Measurements from ENCODE around the gene PPM1B. TPM values are rescaled to one million over a fixed set of nuclear protein-coding genes. Genes with fewer than 3 reads are reported as not detected.
A peak's percentile ranks its signal among the peaks of the same experiment; 100 is the strongest.
"Not testable (repeated sequence)": the region's sequence is repeated elsewhere in the genome, so short reads cannot be mapped to it uniquely, and the experiment has no call there.

Gene PPM1B
- total RNA-seq, 1 experiment from 2014 or later = 41.2 TPM

DNA sequence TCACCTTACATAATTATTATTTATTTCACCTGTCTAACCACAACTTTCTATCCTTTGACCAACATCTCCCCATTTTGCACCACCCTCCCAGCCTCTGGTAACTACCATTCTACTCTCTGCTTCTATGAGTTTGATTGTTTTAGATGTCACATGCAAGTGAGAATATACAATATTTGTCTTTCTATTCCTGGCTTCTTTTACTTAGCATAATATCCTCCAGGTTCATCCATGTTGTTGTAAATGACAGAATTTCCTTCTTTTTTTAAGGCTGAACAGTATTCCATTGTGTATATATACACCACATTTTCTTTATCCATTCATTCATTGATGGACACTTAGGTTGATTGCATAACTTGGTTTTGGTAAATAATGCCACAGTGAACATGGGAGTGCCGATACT, 24.0 kb downstream of the PPM1B start:
- Histone ChIP-seq H3K36me3 (peaks cover 5% of the 10 kb centered on the region; the same call in 1 of the 2 replicates), H3K27ac (no peak overlapping the region), H3K4me1 (replicated peaks) (no peaks in the 10 kb centered on the region), H3K4me3 (no peak overlapping the region), H3K27me3 (replicated peaks) (no peaks in the 10 kb centered on the region), H3K9me3 (replicated peaks) (no peaks in the 10 kb centered on the region)
- DNase-seq (ENCODE audit: low read depth in 1 of 2, low spot score in 2 of 2) = no peak

DNA sequence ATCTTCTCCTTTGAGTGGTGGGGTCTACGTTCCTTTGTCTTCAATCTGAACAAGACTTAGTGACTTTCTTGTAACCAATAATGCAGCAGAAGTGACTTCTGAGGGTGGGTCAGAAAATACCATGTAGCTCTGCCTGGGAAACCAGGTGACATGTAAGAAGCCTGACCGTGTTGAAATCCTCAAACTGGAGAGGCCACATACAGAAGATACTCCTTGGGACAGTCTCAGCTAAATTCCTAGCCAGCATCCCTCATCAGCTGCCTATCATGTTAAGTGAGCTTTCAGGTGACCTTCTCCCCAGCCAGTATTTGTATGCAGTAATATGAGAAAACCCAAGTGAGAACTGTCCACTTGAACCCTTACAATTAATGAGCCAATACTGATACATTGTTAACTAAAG, 27.0 kb downstream of the PPM1B start:
- Histone ChIP-seq H3K4me3 (no peak overlapping the region), H3K4me1 (replicated peaks) (no peaks in the 10 kb centered on the region), H3K36me3 (peaks cover 5% of the 10 kb centered on the region; the same call in 1 of the 2 replicates), H3K27ac (no peak overlapping the region), H3K27me3 (replicated peaks) (no peaks in the 10 kb centered on the region), H3K9me3 (replicated peaks) (no peaks in the 10 kb centered on the region)
- no peak for DNase-seq (ENCODE audit: low read depth in 1 of 2, low spot score in 2 of 2)

DNA sequence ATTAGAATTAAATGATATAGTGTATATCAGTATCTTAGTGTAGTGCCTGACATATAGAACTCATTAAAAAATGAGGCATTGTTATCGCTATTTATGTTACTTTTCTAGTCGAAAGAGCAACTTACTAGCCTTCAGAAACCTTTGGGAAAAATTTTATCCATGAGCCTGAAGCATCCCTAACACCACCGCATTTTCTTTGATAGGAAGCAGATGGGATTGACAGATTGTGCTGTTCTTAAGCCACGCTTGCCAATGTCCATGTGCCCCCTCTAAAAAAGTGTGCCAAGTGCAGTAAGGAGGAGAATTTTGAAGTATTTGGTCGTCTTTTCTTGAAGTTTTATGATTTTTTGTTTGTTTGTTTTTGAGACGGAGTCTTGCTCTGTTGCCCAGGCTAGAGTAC, 29.1 kb downstream of the PPM1B start:
- Histone ChIP-seq H3K27me3 (replicated peaks) (no peaks in the 10 kb centered on the region), H3K4me1 (replicated peaks) (0 out of 2 replicates have a peak, but pooled peaks cover 6% of the 10 kb centered on the region), H3K4me3 (no peak overlapping the region), H3K36me3 (peaks cover 11% of the 10 kb centered on the region), H3K27ac (no peak overlapping the region), H3K9me3 (replicated peaks) (no peaks in the 10 kb centered on the region)
- no peak for DNase-seq (ENCODE audit: low read depth in 1 of 2, low spot score in 2 of 2)

DNA sequence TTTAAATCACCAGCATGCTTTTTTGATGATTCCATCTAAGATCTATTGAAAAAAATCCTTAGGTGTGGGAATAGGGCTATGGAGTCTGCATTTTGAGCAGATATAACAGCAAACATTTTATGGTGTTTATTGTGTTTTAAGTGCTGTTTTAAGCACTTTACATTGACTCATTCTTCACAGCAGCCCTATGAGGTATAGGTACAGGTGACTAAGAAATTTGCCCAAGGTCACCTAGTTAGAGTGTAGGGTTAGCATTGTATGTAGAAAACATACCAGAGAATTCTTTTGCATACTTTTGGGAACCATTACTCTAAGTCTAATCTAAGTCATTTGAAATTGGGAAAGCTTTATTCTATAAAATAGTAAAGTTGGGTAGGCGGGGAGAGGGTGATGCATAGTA, 31.3 kb downstream of the PPM1B start:
- DNase-seq (ENCODE audit: low read depth in 1 of 2, low spot score in 2 of 2) = no peak
- Histone ChIP-seq H3K4me3 (no peak overlapping the region), H3K27me3 (replicated peaks) (no peaks in the 10 kb centered on the region), H3K9me3 (replicated peaks) (no peaks in the 10 kb centered on the region; the same call in 1 of the 2 replicates), H3K27ac (no peak overlapping the region), H3K36me3 (peaks cover 19% of the 10 kb centered on the region), H3K4me1 (replicated peaks) (0 out of 2 replicates have a peak, but pooled peaks cover 6% of the 10 kb centered on the region)

DNA sequence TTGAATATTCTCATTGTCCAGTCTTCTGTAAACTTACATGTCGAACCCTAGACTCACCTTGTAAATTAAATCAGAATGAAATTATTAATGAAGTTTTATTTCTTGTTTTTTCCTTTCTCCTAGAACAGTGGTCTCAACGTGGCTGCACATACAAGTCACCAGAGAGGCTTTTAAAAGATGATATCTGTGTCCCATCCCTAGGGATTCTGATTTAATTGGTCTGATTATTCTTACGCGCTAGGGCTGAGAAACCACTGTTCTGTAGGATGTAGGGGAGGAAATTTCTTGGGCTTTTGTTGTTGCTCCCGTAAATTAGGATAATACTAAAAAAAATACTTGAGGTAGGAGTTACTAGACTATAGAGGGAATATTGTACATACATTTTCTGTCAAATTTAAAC, 32.1 kb downstream of the PPM1B start:
- Histone ChIP-seq H3K27ac (no peak overlapping the region), H3K27me3 (replicated peaks) (no peaks in the 10 kb centered on the region), H3K36me3 (peaks cover 19% of the 10 kb centered on the region), H3K4me1 (replicated peaks) (0 out of 2 replicates have a peak, but pooled peaks cover 6% of the 10 kb centered on the region), H3K9me3 (replicated peaks) (no peaks in the 10 kb centered on the region; the same call in 1 of the 2 replicates), H3K4me3 (no peak overlapping the region)
- no peak for DNase-seq (ENCODE audit: low read depth in 1 of 2, low spot score in 2 of 2)

DNA sequence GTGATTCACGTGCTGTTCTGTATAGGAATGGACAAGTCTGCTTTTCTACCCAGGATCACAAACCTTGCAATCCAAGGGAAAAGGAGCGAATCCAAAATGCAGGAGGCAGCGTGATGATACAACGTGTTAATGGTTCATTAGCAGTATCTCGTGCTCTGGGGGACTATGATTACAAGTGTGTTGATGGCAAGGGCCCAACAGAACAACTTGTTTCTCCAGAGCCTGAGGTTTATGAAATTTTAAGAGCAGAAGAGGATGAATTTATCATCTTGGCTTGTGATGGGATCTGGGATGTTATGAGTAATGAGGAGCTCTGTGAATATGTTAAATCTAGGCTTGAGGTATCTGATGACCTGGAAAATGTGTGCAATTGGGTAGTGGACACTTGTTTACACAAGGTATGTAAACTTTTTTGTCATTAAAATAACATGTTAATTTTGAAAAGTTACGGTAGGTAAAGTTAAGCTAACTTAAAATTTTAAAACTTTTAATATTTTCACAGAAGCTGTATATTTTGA, 33.0 kb downstream of the PPM1B start:
- Histone ChIP-seq H3K27me3 (replicated peaks) (no peaks in the 10 kb centered on the region), H3K27ac (no peak overlapping the region), H3K4me3 (no peak overlapping the region), H3K36me3 (peaks cover 19% of the 10 kb centered on the region), H3K4me1 (replicated peaks) (0 out of 2 replicates have a peak, but pooled peaks cover 6% of the 10 kb centered on the region), H3K9me3 (replicated peaks) (no peaks in the 10 kb centered on the region; the same call in 1 of the 2 replicates)
- DNase-seq (ENCODE audit: low read depth in 1 of 2, low spot score in 2 of 2) = no peak

DNA sequence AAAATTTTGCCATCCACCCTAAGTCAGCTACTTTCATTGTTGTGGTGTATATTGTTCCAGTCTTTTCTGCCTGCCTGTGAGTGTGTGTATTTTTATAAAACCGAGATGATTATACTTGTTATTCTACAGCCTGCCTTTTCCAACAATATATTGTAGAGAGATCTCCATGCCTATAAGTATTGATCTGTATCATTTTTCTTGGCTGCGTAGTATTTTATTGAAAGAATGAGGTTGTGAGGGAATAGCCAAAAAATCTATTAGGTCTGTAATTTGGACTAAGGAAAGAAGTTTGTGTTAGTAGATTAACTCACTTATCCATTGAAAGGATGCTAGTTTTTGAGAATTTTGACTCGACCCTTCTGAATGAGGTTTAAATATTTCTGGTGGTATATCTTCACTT, 34.9 kb downstream of the PPM1B start:
- Histone ChIP-seq H3K27ac (no peak overlapping the region), H3K27me3 (replicated peaks) (no peaks in the 10 kb centered on the region), H3K4me3 (no peak overlapping the region), H3K9me3 (replicated peaks) (no peaks in the 10 kb centered on the region; the same call in 1 of the 2 replicates), H3K4me1 (replicated peaks) (peaks cover 12% of the 10 kb centered on the region; the same call in 1 of the 2 replicates), H3K36me3 (peaks cover 23% of the 10 kb centered on the region)
- DNase-seq (ENCODE audit: low read depth in 1 of 2, low spot score in 2 of 2) = no peak

DNA sequence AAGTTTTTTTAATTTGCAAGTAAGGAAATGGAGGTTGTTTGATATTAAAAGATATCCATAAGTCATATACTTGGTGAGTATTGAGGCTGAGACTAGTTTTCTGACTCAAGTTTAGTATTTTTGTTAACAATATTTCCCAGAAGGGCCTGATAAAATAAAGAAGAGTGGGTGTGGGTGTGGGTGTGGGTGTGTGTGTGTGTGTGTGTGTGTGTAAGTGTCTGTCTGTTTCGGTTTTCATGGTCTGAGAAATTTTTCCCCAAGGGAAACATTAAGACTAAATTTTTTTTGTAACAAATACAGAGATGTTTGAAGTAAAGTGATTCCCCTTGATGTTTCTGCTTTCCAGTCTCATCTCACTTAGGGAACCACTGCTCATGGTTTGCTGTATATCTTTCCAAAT, 36.5 kb downstream of the PPM1B start:
- DNase-seq (ENCODE audit: low read depth in 1 of 2, low spot score in 2 of 2) = no peak
- H3K27me3 ChIP-seq (replicated peaks) = no peaks in the 10 kb centered on the region
- no peaks in the 10 kb centered on the region; the same call in 1 of the 2 replicates for H3K9me3 ChIP-seq (replicated peaks)
- H3K36me3 ChIP-seq = peaks cover 31% of the 10 kb centered on the region
- no peak overlapping the region for H3K4me3 ChIP-seq
- peaks cover 12% of the 10 kb centered on the region; the same call in 1 of the 2 replicates for H3K4me1 ChIP-seq (replicated peaks)
- H3K27ac ChIP-seq = no peak overlapping the region

DNA sequence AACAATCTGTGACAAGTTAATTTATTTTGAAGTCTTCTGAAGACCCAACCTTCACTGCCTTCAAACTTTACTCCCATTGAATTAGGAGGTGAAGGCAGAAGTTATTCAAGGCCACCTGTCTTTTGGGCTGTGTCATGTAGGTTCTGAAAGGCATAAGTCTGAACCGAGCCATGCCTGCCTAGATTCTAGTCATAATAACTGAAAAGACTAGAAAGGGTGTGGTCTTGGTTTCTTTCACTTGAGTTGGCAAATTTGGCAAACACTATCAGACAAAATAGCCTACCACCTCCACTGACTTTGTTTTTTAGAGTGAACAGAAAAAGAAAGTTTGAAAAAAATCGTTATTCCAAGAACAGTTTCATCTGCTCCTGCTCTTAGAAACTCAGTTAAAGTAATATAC, 38.4 kb downstream of the PPM1B start:
- Histone ChIP-seq H3K4me3 (no peak overlapping the region), H3K27ac (no peak overlapping the region), H3K9me3 (replicated peaks) (peaks cover 4% of the 10 kb centered on the region; the same call in 1 of the 2 replicates), H3K36me3 (peaks cover 33% of the 10 kb centered on the region), H3K27me3 (replicated peaks) (no peaks in the 10 kb centered on the region), H3K4me1 (replicated peaks) (peaks cover 13% of the 10 kb centered on the region)
- no peak for DNase-seq (ENCODE audit: low read depth in 1 of 2, low spot score in 2 of 2)

DNA sequence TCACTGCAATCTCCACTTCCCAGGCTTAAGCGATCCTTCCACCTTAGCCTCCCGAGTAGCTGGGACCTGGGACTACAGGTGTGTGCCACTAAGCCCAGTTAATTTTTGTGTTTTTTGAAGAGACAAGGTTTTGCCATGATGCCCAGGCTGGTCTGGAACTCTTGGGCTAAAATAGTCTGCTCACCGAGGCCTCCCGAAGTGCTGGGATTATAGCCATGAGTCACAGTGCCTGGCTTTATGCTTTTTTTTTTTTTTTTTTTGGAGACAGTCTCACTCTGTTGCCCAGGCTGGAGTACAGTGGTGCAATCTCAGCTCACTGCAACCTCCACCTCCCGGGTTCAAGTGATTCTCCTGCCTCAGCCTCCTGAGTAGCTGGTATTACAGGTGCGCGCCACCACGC, 39.0 kb downstream of the PPM1B start:
- H3K27ac ChIP-seq; H3K27me3 ChIP-seq (replicated peaks); H3K9me3 ChIP-seq (replicated peaks); H3K4me3 ChIP-seq; DNase-seq (ENCODE audit: low read depth in 1 of 2, low spot score in 2 of 2): not testable (repeated sequence)
- Histone ChIP-seq H3K4me1 (replicated peaks) (peaks cover 16% of the 10 kb centered on the region), H3K36me3 (peaks cover 36% of the 10 kb centered on the region)

DNA sequence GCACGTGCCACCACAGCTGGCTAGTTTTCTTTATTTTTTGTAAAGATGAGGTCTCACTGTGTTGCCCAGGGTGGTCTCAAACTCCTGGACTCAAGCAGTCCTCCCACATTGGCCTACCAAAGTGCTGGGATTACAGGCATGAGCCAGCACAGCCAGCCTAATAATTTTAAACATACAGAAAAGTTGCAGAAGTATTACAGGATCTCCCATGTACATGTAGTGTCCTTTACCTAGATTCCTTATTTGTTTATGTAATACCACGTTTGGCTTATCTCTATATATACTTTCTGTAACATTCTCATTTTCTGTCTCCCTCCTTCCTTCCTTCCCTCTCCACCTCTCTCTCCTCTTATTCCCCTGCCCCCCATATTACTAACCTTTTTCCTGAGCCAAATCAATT, 41.7 kb downstream of the PPM1B start:
- Histone ChIP-seq H3K27me3 (replicated peaks) (no peaks in the 10 kb centered on the region), H3K27ac (no peak overlapping the region), H3K36me3 (peaks cover 38% of the 10 kb centered on the region), H3K4me3 (no peak overlapping the region), H3K9me3 (replicated peaks) (0 out of 2 replicates have a peak, but pooled peaks cover 4% of the 10 kb centered on the region), H3K4me1 (replicated peaks) (peaks cover 18% of the 10 kb centered on the region)
- no peak for DNase-seq (ENCODE audit: low read depth in 1 of 2, low spot score in 2 of 2)

DNA sequence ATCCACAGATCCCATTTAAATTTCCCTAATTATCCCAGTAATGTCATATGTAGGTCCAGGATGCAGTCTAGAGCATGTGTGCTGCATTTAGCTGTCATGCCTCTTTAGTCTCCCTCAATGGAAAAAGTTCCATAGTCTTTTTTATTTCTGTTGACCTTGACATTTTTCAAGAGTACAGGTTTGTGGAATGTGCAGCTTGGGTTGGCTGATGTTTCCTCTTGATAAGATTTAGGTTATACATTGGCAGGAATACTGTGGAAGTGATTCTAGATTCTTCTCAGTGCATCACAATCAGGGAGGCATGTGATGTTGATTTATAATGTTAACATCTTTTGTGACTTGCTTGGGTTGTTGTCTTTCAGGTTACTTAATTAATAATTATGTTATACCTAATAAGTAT, 42.5 kb downstream of the PPM1B start:
- 0 out of 2 replicates have a peak, but pooled peaks cover 4% of the 10 kb centered on the region for H3K9me3 ChIP-seq (replicated peaks)
- no peak for DNase-seq (ENCODE audit: low read depth in 1 of 2, low spot score in 2 of 2)
- H3K4me3 ChIP-seq = no peak overlapping the region
- peak overlapping the region; percentile 68 for H3K27ac ChIP-seq
- H3K27me3 ChIP-seq (replicated peaks) = no peaks in the 10 kb centered on the region
- H3K36me3 ChIP-seq = peaks cover 42% of the 10 kb centered on the region
- H3K4me1 ChIP-seq (replicated peaks) = peaks cover 18% of the 10 kb centered on the region

DNA sequence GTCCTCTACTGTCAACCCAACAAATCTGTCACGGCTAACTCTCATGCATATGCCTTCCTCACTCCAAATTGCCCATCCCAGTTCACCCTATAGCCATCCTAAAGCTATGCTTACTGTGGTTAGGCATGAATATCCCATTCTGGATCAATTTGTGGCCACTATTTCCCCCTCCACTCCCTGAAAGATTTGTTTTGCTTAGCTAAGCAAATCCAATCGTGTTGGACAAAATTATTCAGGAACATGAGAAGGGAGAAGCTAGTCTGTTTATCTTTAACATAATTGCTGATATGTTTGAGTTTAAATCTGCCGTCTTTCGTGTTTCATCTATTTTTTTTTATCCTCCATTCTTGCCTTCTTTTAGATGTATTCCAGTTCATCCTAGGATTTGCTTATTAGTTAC, 43.6 kb downstream of the PPM1B start:
- Histone ChIP-seq H3K27ac (peak overlapping the region; percentile 68), H3K4me3 (no peak overlapping the region), H3K36me3 (peaks cover 41% of the 10 kb centered on the region), H3K27me3 (replicated peaks) (no peaks in the 10 kb centered on the region), H3K4me1 (replicated peaks) (peaks cover 15% of the 10 kb centered on the region), H3K9me3 (replicated peaks) (0 out of 2 replicates have a peak, but pooled peaks cover 4% of the 10 kb centered on the region)
- no peak for DNase-seq (ENCODE audit: low read depth in 1 of 2, low spot score in 2 of 2)

DNA sequence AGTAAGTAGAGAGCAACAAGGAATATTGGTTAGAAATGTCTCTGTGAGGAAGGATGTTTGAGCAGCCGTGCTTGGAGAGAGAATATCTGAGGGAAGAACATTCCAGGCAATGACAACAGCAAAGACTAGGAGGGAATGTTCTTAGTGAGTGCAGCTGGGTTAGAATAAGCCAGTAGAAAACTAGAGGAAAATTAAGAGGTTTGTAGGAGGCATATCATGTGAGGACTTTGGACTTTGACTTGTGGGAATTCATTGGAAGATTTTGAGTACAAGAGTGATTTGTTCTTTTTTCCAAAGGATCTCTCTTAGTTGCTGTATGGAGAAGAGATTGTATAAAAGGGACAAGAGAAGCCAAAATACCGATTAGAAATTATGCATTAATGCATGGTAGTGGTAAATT, 47.2 kb downstream of the PPM1B start:
- peaks cover 12% of the 10 kb centered on the region for H3K4me1 ChIP-seq (replicated peaks)
- no peak for DNase-seq (ENCODE audit: low read depth in 1 of 2, low spot score in 2 of 2)
- H3K4me3 ChIP-seq = no peak overlapping the region
- H3K9me3 ChIP-seq (replicated peaks) = no peaks in the 10 kb centered on the region
- H3K27ac ChIP-seq = no peak overlapping the region
- no peaks in the 10 kb centered on the region for H3K27me3 ChIP-seq (replicated peaks)
- peaks cover 39% of the 10 kb centered on the region for H3K36me3 ChIP-seq

DNA sequence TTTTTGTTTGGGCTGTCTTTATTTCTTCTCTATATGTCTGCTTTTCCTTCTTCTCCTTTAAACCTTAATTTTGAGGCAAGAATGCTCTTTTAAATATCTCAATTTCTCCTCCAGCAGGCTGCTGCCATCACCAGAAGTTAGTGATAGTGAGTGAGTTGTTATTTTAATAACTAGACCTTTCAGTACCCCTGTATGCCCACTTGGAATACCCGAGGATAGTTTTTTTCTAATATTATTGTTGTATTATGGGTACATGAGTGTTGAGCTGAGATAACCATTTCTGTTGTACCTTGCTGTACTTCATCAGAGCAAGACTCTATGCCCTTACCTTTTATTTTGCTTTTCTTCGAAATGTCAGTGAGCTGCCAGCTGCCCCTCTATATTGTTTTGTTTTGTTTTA, 50.1 kb downstream of the PPM1B start:
- H3K4me1 ChIP-seq (replicated peaks) = no peaks in the 10 kb centered on the region

More for the DNA sequence above, 50.1 kb downstream of the PPM1B start:
- H3K27me3 ChIP-seq (replicated peaks) = no peaks in the 10 kb centered on the region
- no peaks in the 10 kb centered on the region for H3K9me3 ChIP-seq (replicated peaks)
- no peak overlapping the region for H3K4me3 ChIP-seq
- DNase-seq (ENCODE audit: low read depth in 1 of 2, low spot score in 2 of 2) = no peak
- no peak overlapping the region for H3K27ac ChIP-seq
- peaks cover 34% of the 10 kb centered on the region for H3K36me3 ChIP-seq
